Caco-2 (cell line): Measurements from ENCODE around the gene PIP4K2C. TPM values are rescaled to one million over a fixed set of nuclear protein-coding genes. Genes with fewer than 3 reads are reported as not detected.
"Not testable (repeated sequence)": the region's sequence is repeated elsewhere in the genome, so short reads cannot be mapped to it uniquely, and the experiment has no call there.

Experiments
- BruUV-seq: library from RNA; stranded (reverse); fragments of 400-500 nt; replicated peaks from 2 replicates; lab custom pipeline; 2021; lab: Mats Ljungman, UMichigan
- CTCF ChIA-PET: fragments of 300-600 bp; sonication (Branson Sonifier 250); formaldehyde crosslinking; loops from one replicate; lab custom pipeline; 2022; ENCODE audit warnings: antibody characterized with exemption; lab: Charles Lee
- POLR2A ChIA-PET: fragments of 300-600 bp; sonication (Branson Sonifier 250); formaldehyde crosslinking; loops from one replicate; lab custom pipeline; 2022; ENCODE audit warnings: antibody characterized with exemption; lab: Charles Lee
- DNase-seq, 2 experiments: peaks; one replicate each; pipeline versions ENCODE4 v3.0.0 to v3.0.0-alpha.2; 2020 to 2022
- H3K27me3 ChIP-seq: replicated peaks from 2 replicates; pipeline ENCODE4 v1.6.0; 2011; ENCODE audit warnings: low read length; ENCODE audit not compliant: control insufficient read depth, insufficient read depth
- H3K36me3 ChIP-seq: 2 replicates; pipeline ENCODE4 v1.5.1; 2011; ENCODE audit warnings: low read length; ENCODE audit not compliant: control insufficient read depth, insufficient read depth
- H3K4me1 ChIP-seq: fragments of 250-450 bp; sonication (Bioruptor Pico); 2 replicates; pipeline ENCODE4 v1.5.1; 2020; ENCODE audit warnings: mild to moderate bottlenecking
- H3K4me3 ChIP-seq: 2 replicates; pipeline ENCODE4 v1.5.1; 2011; ENCODE audit warnings: low read depth, mild to moderate bottlenecking, control low read depth, low read length
- H3K9me3 ChIP-seq: fragments of 250-450 bp; sonication (Bioruptor Pico); 2 replicates; pipeline ENCODE4 v1.5.1; 2020; ENCODE audit warnings: mild to moderate bottlenecking, moderate library complexity
- H3K27ac Mint-ChIP-seq: one replicate; pipeline ENCODE4 v1.8.0; 2022; ENCODE audit warnings: mixed read lengths; ENCODE audit not compliant: unreplicated experiment
- H3K27me3 Mint-ChIP-seq: one replicate; pipeline ENCODE4 v1.8.0; 2022; ENCODE audit warnings: mixed read lengths; ENCODE audit not compliant: insufficient read depth, unreplicated experiment
- H3K36me3 Mint-ChIP-seq: one replicate; pipeline ENCODE4 v1.8.0; 2022; ENCODE audit warnings: mild to moderate bottlenecking, mixed read lengths; ENCODE audit not compliant: insufficient read depth, unreplicated experiment
- H3K4me1 Mint-ChIP-seq: one replicate; pipeline ENCODE4 v1.8.0; 2022; ENCODE audit warnings: low read depth, mixed read lengths; ENCODE audit not compliant: unreplicated experiment
- H3K4me3 Mint-ChIP-seq: one replicate; pipeline ENCODE4 v1.8.0; 2022; ENCODE audit warnings: mild to moderate bottlenecking, moderate library complexity, mixed read lengths; ENCODE audit not compliant: unreplicated experiment
- H3K9me3 Mint-ChIP-seq: one replicate; pipeline ENCODE4 v1.8.0; 2022; ENCODE audit warnings: mixed read lengths; ENCODE audit not compliant: unreplicated experiment
- CTCF ChIP-seq, 2 experiments: fragments of 200-600 bp in 1 of 2; IDR thresholded peaks; 1 replicate in 1 of 2; 2 replicates in 1 of 2; pipeline versions ENCODE4 v1.5.1 to v1.8.0; 2011 to 2022; ENCODE audit warnings: antibody characterized with exemption in 1 of 2, control low read depth in 1 of 2, inconsistent platforms in 1 of 2, low read depth in 1 of 2, low read length in 1 of 2, mild to moderate bottlenecking in 1 of 2, moderate library complexity in 1 of 2; ENCODE audit not compliant: insufficient read depth in 1 of 2, severe bottlenecking in 1 of 2, unreplicated experiment in 1 of 2
- intact Hi-C: fragments of 100-400 bp; cut with micrococcal nuclease; formaldehyde crosslinking; loops from one replicate; pipeline ENCODE4 v1.10.0; 2022; ENCODE audit not compliant: unreplicated experiment
- total RNA-seq: library from RNA; stranded (reverse); gene quantifications from 2 replicates; pipeline ENCODE4 v1.2.3, GENCODE V29; 2022

Gene PIP4K2C
- total RNA-seq, 1 experiment from 2014 or later, result 48.0 TPM

DNA sequence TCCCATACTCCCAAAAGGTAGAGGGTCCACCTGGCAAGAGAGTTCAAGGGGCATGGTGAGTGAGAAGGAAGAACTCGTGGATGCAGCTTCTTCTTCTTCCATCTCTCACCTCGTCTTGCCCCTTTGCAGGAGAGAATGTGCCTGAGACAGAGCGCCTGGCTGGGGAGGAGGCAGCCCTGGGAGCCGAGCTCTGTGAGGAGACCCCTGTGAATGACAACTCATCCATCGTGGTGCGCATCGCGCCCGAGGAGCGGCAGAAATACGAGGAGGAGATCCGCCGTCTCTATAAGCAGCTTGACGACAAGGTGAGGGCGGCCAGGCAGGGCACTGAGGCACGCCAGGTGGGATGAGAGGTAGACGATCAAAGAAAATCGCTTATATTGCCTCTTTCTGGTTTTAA is 21.1 kb upstream of the PIP4K2C start:
- no peak overlapping the region for H3K27ac Mint-ChIP-seq
- Histone ChIP-seq H3K4me3 (no peak overlapping the region), H3K9me3 (no peaks in the 10 kb centered on the region), H3K36me3 (no peaks in the 10 kb centered on the region), H3K27me3 (no peaks in the 10 kb centered on the region), H3K4me1 (no peaks in the 10 kb centered on the region)
- no peak for TF ChIP-seq CTCF (IDR thresholded peaks at IDR 0.05; ENCODE audit: insufficient read depth in 1 of 2, low read depth in 1 of 2, low read length in 1 of 2, severe bottlenecking in 1 of 2, unreplicated experiment in 1 of 2)
- no TSS peak for BruUV-seq
- H3K9me3 Mint-ChIP-seq, result no peaks in the 10 kb centered on the region
- H3K4me3 Mint-ChIP-seq, result no peak overlapping the region
- CTCF ChIA-PET, result no interaction called here
- intact Hi-C loops, result no loop called here
- H3K4me1 Mint-ChIP-seq, result no peaks in the 10 kb centered on the region
- H3K27me3 Mint-ChIP-seq, result peaks cover 3% of the 10 kb centered on the region
- DNase-seq, result no peak
- H3K36me3 Mint-ChIP-seq, result peaks cover 7% of the 10 kb centered on the region
- POLR2A ChIA-PET, result no interaction called here

DNA sequence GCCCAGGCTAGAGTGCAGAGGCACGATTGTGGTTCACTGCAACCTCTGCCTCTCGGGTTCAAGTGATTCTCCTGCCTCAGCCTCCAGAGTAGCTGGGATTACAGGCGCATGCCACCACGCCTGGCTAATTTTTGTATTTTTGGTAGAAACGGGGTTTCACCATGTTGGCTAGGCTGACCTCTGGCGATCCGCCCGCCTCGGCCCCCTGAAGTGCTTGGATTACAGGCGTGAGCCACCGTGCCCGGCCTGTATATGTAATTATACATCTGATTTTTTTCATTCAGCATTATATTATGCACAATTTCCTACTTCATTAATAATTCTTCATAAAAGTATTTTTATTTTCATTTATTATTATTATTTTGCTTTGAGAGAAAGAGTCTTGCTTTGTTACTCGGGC is 20.6 kb upstream of the PIP4K2C start:
- H3K36me3 ChIP-seq, intact Hi-C loops, H3K27me3 Mint-ChIP-seq, H3K27me3 ChIP-seq, H3K36me3 Mint-ChIP-seq, POLR2A ChIA-PET, H3K4me1 Mint-ChIP-seq, H3K9me3 ChIP-seq, H3K9me3 Mint-ChIP-seq, BruUV-seq, H3K4me3 Mint-ChIP-seq, H3K27ac Mint-ChIP-seq, H3K4me1 ChIP-seq, H3K4me3 ChIP-seq, DNase-seq: not testable (repeated sequence)
- CTCF ChIA-PET, result interaction anchor here (0.9 kb wide), 1 partner anchor 24 kb away, joined by 3 read pairs; no protein-coding TSS in a partner anchor

- Histone ChIP-seq H3K36me3 (no peaks in the 10 kb centered on the region), H3K4me3 (no peak overlapping the region), H3K27me3 (no peaks in the 10 kb centered on the region), H3K9me3 (no peaks in the 10 kb centered on the region), H3K4me1 (0 out of 2 replicates have a peak, but pooled peaks cover 4% of the 10 kb centered on the region)
- Mint-ChIP-seq H3K4me1 (no peaks in the 10 kb centered on the region), H3K36me3 (peaks cover 7% of the 10 kb centered on the region), H3K27ac (no peak overlapping the region), H3K27me3 (peaks cover 3% of the 10 kb centered on the region), H3K4me3 (no peak overlapping the region), H3K9me3 (no peaks in the 10 kb centered on the region)
- intact Hi-C loops, result no loop called here
- no peak for DNase-seq
- POLR2A ChIA-PET, result no interaction called here
- CTCF ChIA-PET, result interaction anchor here (0.5 kb wide), 1 partner anchor 11 kb away, joined by 4 read pairs; no protein-coding TSS in a partner anchor
- TF ChIP-seq CTCF (IDR thresholded peaks at IDR 0.05; ENCODE audit: insufficient read depth in 1 of 2, low read depth in 1 of 2, low read length in 1 of 2, severe bottlenecking in 1 of 2, unreplicated experiment in 1 of 2), result no peak
- BruUV-seq, result no TSS peak
Measured at GRCh38 chr12:57571926-57572762, 18.8 kb upstream of the PIP4K2C start.
